ENCODE measurements around the gene KPRP.

The KPRP gene

GRCh38 chr1:152757747-152758146 is at the start of gene KPRP:
KPRP (plus strand) TSS chr1:152758025; CDS start chr1:152759589, 1,564 bp downstream.
- no peak for DNase-seq

GRCh38 chr1:152718238-152718637 is 39.6 kb upstream of the KPRP start:
- no peak for DNase-seq

- DNase-seq = no peak
These were observed 32.6 kb upstream of the KPRP start for GRCh38 chr1:152725261-152725660.

- DNase-seq = no peak
These were observed 28.8 kb upstream of the KPRP start for GRCh38 chr1:152728986-152729385.

- no peak for DNase-seq
These were observed 22.2 kb upstream of the KPRP start for GRCh38 chr1:152735648-152736047.

- no peak for DNase-seq
These were observed 19.8 kb upstream of the KPRP start for GRCh38 chr1:152737997-152738396.

- no peak for DNase-seq
These were observed 18.0 kb upstream of the KPRP start for GRCh38 chr1:152739841-152740240.

- no peak for DNase-seq
These were observed 16.2 kb upstream of the KPRP start for GRCh38 chr1:152741656-152742055.

GRCh38 chr1:152743371-152744145 is 14.3 kb upstream of the KPRP start:
- no peak for DNase-seq

- DNase-seq = no peak
These were observed 12.5 kb upstream of the KPRP start for GRCh38 chr1:152745289-152745704.

GRCh38 chr1:152745765-152746444 is 11.9 kb upstream of the KPRP start:
- DNase-seq = no peak

GRCh38 chr1:152747831-152748230 is 10.0 kb upstream of the KPRP start:
- DNase-seq = no peak

GRCh38 chr1:152752225-152752624 is 5.6 kb upstream of the KPRP start:
- no peak for DNase-seq

GRCh38 chr1:152753586-152753985 is 4.2 kb upstream of the KPRP start:
- DNase-seq = no peak

- DNase-seq = no peak
These were observed 953 bp upstream of the KPRP start for GRCh38 chr1:152756872-152757271.

GRCh38 chr1:152758636-152759035 is 811 bp downstream of the KPRP start:
- DNase-seq = no peak

- no peak for DNase-seq
These were observed 1.8 kb downstream of the KPRP start for GRCh38 chr1:152759453-152760173.

GRCh38 chr1:152760551-152761190 is 2.8 kb downstream of the KPRP start:
- no peak for DNase-seq

- DNase-seq = no peak
These were observed 3.9 kb downstream of the KPRP start for GRCh38 chr1:152761609-152762213.

- no peak for DNase-seq
These were observed 11.2 kb downstream of the KPRP start for GRCh38 chr1:152768847-152769533.

GRCh38 chr1:152770411-152770810 is 12.6 kb downstream of the KPRP start:
- no peak for DNase-seq

- no peak for DNase-seq
These were observed 17.1 kb downstream of the KPRP start, which contains the start of gene LCE1F for GRCh38 chr1:152774875-152775274. LCE1F (plus strand) TSS chr1:152775140; CDS start chr1:152776372, 1,232 bp downstream.

Measured in activated T-cell treated with anti-CD3 and anti-CD28 coated beads for 4 hours (primary cell).